ENCODE measurements around the gene MXRA7. TPM values are rescaled to one million over a fixed set of nuclear protein-coding genes. Genes with fewer than 3 reads are reported as not detected.

Gene MXRA7, protein sequence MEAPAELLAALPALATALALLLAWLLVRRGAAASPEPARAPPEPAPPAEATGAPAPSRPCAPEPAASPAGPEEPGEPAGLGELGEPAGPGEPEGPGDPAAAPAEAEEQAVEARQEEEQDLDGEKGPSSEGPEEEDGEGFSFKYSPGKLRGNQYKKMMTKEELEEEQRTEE
- total RNA-seq (2022; extraction: Qiagen RNA extraction; ENCODE audit: low read depth): 60.2 to 76.7 TPM (median 63.6 TPM) in 5 replicates

DNA sequence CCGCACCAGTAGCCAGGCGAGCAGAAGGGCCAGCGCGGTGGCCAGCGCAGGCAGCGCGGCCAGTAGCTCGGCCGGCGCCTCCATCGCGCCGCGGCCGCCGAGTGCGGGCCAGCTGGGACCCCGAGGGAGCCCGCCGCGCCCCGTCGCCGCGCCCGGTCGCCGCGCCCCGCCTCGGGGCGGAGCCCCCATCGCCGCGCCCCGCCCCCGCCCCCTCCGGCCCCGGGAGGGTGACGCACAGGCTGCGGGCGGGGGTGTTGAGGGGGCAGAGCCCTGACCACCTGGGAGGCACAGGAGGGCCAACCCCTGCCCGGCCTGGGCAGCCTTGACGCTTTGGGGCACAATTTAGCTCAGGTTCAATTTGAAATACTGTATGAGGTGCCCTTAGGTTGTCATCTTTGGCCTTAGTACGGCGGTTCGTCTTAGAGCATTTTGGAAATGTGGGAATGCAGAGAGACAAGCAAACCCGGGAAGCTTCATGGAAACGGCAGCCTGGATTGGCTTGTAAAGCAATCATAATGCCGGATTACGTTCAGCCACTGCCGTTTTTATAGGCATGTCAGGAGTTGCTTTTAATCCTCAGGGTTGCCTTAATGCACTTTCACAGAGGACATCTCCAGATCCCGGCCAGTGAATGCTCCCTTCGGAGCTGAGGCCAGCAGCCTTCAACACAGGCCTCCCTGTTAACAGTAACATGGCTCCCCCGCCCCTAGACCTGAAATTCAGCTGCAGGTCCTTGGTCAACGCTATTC is at the start of gene MXRA7:
Gene MXRA7, minus strand, starts transcription at position 103 of the 749 bp plus-strand sequence. Its CDS starts 19 bp downstream, at position 84.

DNA sequence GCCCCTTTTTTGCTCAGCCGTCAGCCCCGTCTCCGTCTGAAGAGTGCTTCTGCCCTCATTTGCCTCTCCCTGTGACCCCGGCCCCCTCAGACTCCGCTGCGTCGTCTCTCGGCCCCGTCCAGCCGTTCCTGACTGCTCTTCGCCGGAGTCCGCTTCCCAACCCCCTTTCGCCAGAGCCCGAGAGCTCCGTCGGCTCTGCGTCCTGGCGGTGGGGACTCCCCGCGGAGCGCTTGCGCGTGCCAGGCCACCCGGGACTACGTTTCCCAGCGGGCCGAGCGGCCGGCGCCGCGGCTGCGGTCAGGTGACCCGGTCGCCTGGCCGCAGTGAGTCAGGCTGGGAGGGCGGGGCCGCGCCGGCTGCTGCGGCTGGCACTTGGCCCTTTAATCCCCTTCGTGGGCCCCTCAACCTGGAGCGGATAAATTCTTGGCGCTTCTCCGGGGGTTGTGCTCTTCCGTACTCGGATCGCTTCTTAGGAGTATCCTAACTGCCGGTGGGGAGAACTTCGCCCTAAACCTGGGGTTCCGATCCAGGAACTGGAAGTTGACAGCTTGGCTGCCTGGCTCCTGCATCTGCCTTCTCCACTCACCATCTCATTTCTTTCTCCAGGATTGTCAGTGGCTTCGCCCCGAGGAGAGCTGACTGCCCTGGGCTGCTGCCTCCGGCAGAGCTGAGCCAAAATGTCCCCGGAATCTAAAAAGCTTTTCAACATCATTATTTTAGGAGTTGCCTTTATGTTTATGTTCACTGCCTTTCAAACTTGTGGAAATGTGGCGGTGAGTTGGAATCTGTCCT is 27.1 kb upstream of the MXRA7 start, which contains the start of gene MFSD11:
Gene MFSD11, plus strand, starts transcription at position 444 of the 792 bp plus-strand sequence. Its CDS starts 234 bp downstream, at position 678.

DNA sequence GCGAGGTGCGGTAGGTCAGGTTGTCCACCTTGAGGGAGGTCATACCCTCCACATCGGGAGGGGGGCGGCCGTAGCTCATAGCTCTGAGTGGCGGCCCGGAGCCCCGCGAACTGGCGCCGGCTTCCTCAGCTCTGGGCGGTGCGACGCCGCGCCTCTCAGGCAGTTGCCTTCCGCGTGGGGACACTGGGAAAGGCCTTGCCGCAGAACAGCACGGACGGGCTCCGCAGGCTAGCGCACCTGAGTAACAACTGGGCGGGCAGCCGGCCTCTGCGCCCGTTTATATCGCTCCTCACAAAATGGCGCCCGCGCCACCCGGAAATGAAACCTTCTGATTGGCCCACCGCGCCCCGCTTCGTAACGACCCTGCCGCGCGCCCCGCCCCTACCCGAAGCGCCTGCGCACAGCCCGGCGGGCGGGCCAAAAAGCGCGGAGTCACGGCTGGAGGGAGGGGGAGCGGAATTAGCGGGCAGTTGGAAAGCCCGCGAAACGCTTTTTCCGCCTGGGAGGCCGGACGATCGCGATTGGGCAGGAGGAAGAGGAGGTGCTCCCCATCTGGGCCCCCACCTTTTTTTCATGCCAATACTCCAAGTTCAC is 26.4 kb upstream of the MXRA7 start, which contains the start of gene SRSF2:
Gene SRSF2, minus strand, starts transcription at position 250 of the 594 bp plus-strand sequence. Its CDS starts 171 bp downstream, at position 79.

DNA sequence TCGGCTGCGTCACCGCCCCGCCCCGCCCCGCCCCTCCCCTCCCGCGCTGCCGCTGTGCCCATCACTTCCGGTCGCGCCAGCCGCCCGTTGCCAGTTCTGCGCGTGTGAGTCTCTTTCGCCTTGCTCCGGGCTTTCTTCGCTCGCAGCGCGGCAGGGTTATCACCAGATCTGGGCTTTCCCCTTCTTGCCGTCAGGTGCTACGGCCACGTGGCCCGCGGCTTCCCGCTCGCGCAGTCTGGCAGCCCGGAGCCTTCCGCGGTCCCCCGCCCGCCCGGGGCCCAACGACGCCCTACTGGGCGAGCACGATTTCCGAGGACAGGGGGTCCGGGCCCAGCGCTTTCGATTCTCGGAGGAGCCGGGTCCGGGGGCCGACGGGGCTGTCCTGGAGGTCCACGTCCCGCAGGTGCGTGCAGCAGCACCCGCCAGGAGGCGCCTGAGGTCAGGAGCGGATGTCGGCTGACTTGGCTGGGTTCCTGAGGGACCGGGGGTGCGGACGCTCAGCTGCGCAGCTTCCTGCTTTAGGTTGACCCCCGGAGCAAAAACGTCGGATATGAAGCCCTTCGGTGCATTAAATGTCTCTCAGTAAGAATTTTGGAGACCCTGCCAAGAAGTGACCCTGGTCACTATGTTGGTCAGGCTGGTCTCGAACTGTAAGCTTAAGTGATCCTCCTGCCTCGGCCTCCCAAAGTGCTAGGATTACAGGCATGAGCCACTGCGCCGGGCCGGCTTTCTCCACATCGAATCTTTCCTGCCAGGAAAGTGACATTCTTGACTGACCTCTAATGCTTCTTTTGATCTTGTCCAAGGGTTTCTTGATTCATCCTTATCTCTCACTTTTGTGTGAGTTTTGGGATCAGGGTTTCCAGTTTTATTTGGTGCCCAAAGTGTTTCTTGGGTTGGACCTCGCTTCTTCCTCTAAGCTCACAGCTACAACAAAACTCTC is 16.3 kb upstream of the MXRA7 start, which contains the start of gene METTL23:
Gene METTL23, plus strand, starts transcription at position 64 of the 943 bp plus-strand sequence. CDS start 2,872 bp downstream, outside the sequence.

DNA sequence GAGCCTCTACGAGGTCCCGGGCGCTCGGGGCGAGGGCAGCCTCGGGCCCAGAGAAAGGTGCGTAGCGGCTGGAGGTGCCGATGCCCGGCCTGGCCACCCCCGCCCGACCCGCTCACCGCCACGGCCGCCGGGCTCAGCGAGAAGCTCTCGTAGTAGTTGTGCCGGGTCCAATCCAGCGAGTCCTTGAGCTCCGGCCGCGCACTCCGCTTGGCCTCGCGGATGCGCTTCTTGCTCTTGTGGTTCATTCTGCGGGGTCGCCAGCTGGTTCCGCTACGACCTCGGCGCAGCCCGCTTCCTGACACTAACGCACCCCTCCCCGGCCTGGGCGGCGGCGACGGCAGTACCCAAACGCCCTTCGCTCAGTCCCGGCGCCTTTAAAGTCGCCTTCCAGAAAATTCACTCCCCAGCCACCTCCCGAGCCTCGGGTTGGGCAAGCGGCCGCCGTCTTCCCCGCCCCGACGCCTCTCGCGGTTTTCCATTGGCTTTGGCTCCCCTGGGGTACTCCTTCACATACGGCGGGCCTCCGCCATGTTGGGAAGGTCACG is 15.5 kb upstream of the MXRA7 start, which contains the start of gene JMJD6:
Gene JMJD6, minus strand, starts transcription at position 376 of the 545 bp plus-strand sequence. Its CDS starts 131 bp downstream, at position 245.

DNA sequence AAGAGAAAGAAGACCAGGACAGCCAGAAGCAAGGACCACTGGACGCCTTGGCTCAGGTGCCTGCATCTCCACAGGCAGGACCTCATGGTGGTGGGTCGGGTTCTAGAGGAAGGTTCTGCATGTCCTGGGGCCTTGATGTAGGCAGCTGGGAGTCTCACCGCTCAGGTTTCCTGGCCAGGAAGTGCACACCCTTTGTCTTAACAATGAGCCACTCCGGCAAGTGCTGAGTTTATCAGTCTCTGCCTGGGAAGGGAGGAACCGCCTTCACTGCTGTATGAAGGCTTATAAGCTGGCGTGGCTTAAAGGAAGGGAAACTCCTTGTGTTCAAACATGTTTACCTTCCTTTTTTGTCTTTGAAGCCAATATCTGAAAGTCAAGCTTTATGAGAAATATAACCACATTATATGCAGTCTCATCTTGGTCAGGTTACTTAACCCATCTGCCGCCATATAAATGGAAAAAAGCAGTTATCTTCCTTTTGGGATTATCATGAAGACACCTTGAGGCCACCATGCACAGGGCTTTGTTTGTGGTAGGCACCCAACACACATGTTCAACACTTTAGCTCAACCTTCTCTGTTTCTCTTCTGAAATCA is 67.1 kb downstream of the MXRA7 start, which contains the start of gene ST6GALNAC1:
Gene ST6GALNAC1, minus strand, starts transcription at position 205 of the 596 bp plus-strand sequence. Its CDS starts 119 bp downstream, at position 86.

Other genes with a start within 250 kb of the MXRA7 start
- 0.38 to 0.74 TPM (median 0.57 TPM) in 4 of 5 replicates, not detected in the other for gene AANAT, start 243.4 kb downstream of the MXRA7 start, total RNA-seq (2022; extraction: Qiagen RNA extraction; ENCODE audit: low read depth)
- 50.2 to 69.1 TPM (median 61.3 TPM) in 5 replicates for gene RHBDF2, start 209.5 kb downstream of the MXRA7 start, total RNA-seq (2022; extraction: Qiagen RNA extraction; ENCODE audit: low read depth)
- gene CYGB, start 173.3 kb downstream of the MXRA7 start, total RNA-seq (2022; extraction: Qiagen RNA extraction; ENCODE audit: low read depth): 0.73 to 1.4 TPM (median 1.1 TPM) in 5 replicates
- gene PRCD, start 170.9 kb downstream of the MXRA7 start, total RNA-seq (2022; extraction: Qiagen RNA extraction; ENCODE audit: low read depth): not detected in 5 replicates
- 0.28 to 0.70 TPM (median 0.33 TPM) in 4 of 5 replicates, not detected in the other for gene ST6GALNAC2, start 125.1 kb downstream of the MXRA7 start, total RNA-seq (2022; extraction: Qiagen RNA extraction; ENCODE audit: low read depth)
- 0.07 to 0.81 TPM (median 0.46 TPM) in 3 of 5 replicates, not detected in the others for gene ST6GALNAC1, start 67.2 kb downstream of the MXRA7 start, total RNA-seq (2022; extraction: Qiagen RNA extraction; ENCODE audit: low read depth)
- 66.9 to 80.7 TPM (median 72.6 TPM) in 5 replicates for gene JMJD6, start 15.6 kb upstream of the MXRA7 start, total RNA-seq (2022; extraction: Qiagen RNA extraction; ENCODE audit: low read depth)
- 51.1 to 63.5 TPM (median 59.8 TPM) in 5 replicates for gene METTL23, start 15.9 kb upstream of the MXRA7 start, total RNA-seq (2022; extraction: Qiagen RNA extraction; ENCODE audit: low read depth)
- gene SRSF2, start 26.4 kb upstream of the MXRA7 start, total RNA-seq (2022; extraction: Qiagen RNA extraction; ENCODE audit: low read depth): 380 to 475 TPM (median 459 TPM) in 5 replicates
- 19.7 to 23.5 TPM (median 22.5 TPM) in 5 replicates for gene MFSD11, start 27.2 kb upstream of the MXRA7 start, total RNA-seq (2022; extraction: Qiagen RNA extraction; ENCODE audit: low read depth)
- 16.0 to 25.5 TPM (median 22.3 TPM) in 5 replicates for gene MGAT5B, start 157.4 kb upstream of the MXRA7 start, total RNA-seq (2022; extraction: Qiagen RNA extraction; ENCODE audit: low read depth)